Measurements from ENCODE around the gene TTF2. TPM values are rescaled to one million over a fixed set of nuclear protein-coding genes. Genes with fewer than 3 reads are reported as not detected.

Gene TTF2
- total and polyA plus RNA-seq, 7 donors = 3.6 to 19.3 (median 8.6) TPM

DNA sequence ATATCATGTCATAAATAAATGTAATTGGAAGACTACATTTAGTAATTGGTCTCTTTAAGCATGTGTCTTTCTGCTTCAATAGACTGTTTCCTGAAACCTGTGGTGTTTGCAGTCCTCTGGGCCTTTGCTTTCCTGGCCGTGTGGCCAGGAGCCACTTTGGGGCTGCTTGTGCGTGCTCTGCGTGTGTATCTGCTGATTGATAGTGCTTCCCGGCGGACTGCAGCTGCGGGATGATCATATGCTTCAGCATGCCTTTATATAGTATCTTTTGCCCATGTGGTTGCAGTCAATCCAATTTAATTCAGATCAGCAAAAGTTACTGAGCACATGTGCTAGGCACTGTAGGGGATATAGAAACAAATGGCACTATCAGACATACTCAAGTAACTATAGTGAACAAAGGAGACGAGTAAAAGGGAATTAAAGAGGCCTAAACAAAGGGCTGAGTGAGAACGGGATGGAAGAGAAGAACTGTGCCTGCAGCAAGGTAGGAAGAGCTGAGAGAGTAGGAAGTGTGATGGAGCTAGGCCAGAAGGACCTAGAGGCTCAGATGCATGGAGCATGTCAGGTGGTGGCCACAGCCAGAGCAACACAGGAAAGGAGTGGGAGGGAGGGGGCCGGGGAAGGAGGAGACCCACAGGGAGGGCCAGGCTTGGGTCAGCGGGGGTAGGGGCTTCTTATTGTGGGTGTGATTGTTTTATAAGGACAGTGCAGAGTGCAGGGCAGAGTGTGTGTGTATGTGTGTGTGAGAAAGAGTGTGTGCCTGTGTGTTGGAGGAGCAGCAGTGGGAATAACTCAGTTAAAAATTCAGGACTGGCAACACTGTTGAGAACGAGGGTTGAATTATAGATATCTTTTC lies 27.2 kb upstream of the TTF2 start:
- H3K9me3 ChIP-seq = no peaks in the 10 kb centered on the region
- WGBS, 2 donors = 79 to 91% methylated on average over 11 of the region's 11 CpGs
- H3K4me3 ChIP-seq = no peak overlapping the region
- H3K27ac ChIP-seq = no peak overlapping the region
- H3K4me1 ChIP-seq = no peaks in the 10 kb centered on the region
- H3K27me3 ChIP-seq = no peaks in the 10 kb centered on the region
- H3K36me3 ChIP-seq = peaks cover 0 to 4% (median 0%) of the 10 kb centered on the region in 4 donors
- no peak for DNase-seq
- intact Hi-C loops (cut with DNase I) = no loop called here
- TF ChIP-seq POLR2A (IDR thresholded peaks at IDR 0.05) = no peak
- TF ChIP-seq CTCF (IDR thresholded peaks at IDR 0.05) = no peak
- no peak for TF ChIP-seq POLR2AphosphoS5 (IDR thresholded peaks at IDR 0.05)
- no peak for TF ChIP-seq EP300 (IDR thresholded peaks at IDR 0.05)

GRCh38 chr1:117033772-117034171 lies 26.4 kb upstream of the TTF2 start:
- H3K27ac ChIP-seq = no peak overlapping the region
- no peak for TF ChIP-seq CTCF (IDR thresholded peaks at IDR 0.05)
- TF ChIP-seq POLR2A (IDR thresholded peaks at IDR 0.05) = no peak
- no peak for TF ChIP-seq EP300 (IDR thresholded peaks at IDR 0.05)
- TF ChIP-seq POLR2AphosphoS5 (IDR thresholded peaks at IDR 0.05) = no peak
- DNase-seq = no peak
- intact Hi-C loops (cut with DNase I) = no loop called here
- H3K27me3 ChIP-seq = no peaks in the 10 kb centered on the region
- no peak overlapping the region for H3K4me3 ChIP-seq
- no peaks in the 10 kb centered on the region for H3K4me1 ChIP-seq
- H3K36me3 ChIP-seq = peaks cover 0 to 4% (median 0%) of the 10 kb centered on the region in 4 donors
- WGBS, 2 donors = 84 to 92% methylated on average over 7 of the region's 7 CpGs
- H3K9me3 ChIP-seq = no peaks in the 10 kb centered on the region

DNA sequence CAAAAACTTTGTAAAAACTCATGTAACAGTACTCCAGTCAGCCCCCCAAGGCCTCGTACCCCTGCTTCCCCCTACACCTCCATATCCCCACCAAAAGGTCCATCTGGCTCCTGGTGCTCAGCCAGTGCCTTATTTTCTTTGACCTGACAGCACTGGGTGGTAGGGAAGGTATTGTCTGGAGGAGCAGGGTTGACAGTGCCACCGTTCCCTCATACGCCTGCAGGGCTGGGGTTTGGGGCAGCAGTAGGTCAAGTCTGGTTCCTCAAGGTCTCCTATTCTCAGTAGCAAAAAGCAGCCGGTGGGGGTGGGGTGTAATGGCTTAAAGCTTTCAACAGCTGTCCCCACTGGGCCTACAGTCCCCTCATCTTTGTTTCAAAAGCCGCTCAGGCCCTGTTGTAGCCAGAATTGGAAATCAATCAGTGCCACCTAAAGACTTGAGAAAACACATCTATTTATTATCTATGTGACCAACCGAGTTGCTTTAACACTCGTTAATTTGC lies 25.3 kb upstream of the TTF2 start:
- Histone ChIP-seq H3K36me3 (peaks cover 0 to 4% (median 0%) of the 10 kb centered on the region in 4 donors), H3K4me3 (no peak overlapping the region), H3K9me3 (no peaks in the 10 kb centered on the region), H3K27me3 (no peaks in the 10 kb centered on the region), H3K4me1 (no peaks in the 10 kb centered on the region), H3K27ac (no peak overlapping the region)
- TF ChIP-seq EP300 (IDR thresholded peaks at IDR 0.05) (no peak), POLR2AphosphoS5 (IDR thresholded peaks at IDR 0.05) (no peak), POLR2A (IDR thresholded peaks at IDR 0.05) (no peak), CTCF (IDR thresholded peaks at IDR 0.05) (no peak)
- DNase-seq = no peak
- intact Hi-C loops (cut with DNase I) = no loop called here
- WGBS, 2 donors = 92% methylated on average over 7 of the region's 7 CpGs

GRCh38 chr1:117036018-117036461 lies 24.1 kb upstream of the TTF2 start:
- H3K9me3 ChIP-seq = no peaks in the 10 kb centered on the region
- DNase-seq = no peak
- WGBS, 2 donors = 75 to 81% methylated on average over 6 of the region's 6 CpGs
- no peaks in the 10 kb centered on the region for H3K4me1 ChIP-seq
- intact Hi-C loops (cut with DNase I) = no loop called here
- H3K36me3 ChIP-seq = peaks cover 0 to 4% (median 0%) of the 10 kb centered on the region in 4 donors
- H3K27me3 ChIP-seq = no peaks in the 10 kb centered on the region
- TF ChIP-seq POLR2AphosphoS5 (IDR thresholded peaks at IDR 0.05) (no peak), POLR2A (IDR thresholded peaks at IDR 0.05) (no peak), CTCF (IDR thresholded peaks at IDR 0.05) (no peak), EP300 (IDR thresholded peaks at IDR 0.05) (no peak)
- H3K27ac ChIP-seq = no peak overlapping the region
- H3K4me3 ChIP-seq = no peak overlapping the region

All from sigmoid colon (tissue), 7 donors.